Mesenchymal stem cell (in vitro differentiated cells and primary cell): ENCODE measurements around the gene NAGK.
"Not testable (repeated sequence)": the region's sequence is repeated elsewhere in the genome, so short reads cannot be mapped to it uniquely, and the experiment has no call there.

Experiments
- DNase-seq: peaks from one replicate; pipeline ENCODE4 v3.0.0-alpha.2; 2013
- H2AFZ ChIP-seq: one replicate; pipeline ENCODE4 v1.6.1; 2013; ENCODE audit warnings: low read depth, mild to moderate bottlenecking, control low read depth, inconsistent platforms, low read length, moderate library complexity
- H2AK5ac ChIP-seq: 2 replicates; pipeline ENCODE4 v1.6.1; 2013; ENCODE audit warnings: low read length, moderate library complexity, mild to moderate bottlenecking, inconsistent platforms; ENCODE audit not compliant: severe bottlenecking
- H2BK120ac ChIP-seq: one replicate; pipeline ENCODE4 v1.6.1; 2013; ENCODE audit warnings: low read depth, mild to moderate bottlenecking, inconsistent platforms, low read length, moderate library complexity
- H2BK12ac ChIP-seq, 2 experiments: one replicate each; pipeline ENCODE4 v1.6.1; 2013; ENCODE audit warnings: inconsistent platforms in 2 of 2, low read length in 2 of 2, mild to moderate bottlenecking in 2 of 2, moderate library complexity in 2 of 2, control low read depth in 1 of 2
- H2BK15ac ChIP-seq: one replicate; pipeline ENCODE4 v1.6.1; 2013; ENCODE audit warnings: mild to moderate bottlenecking, low read depth, inconsistent platforms; ENCODE audit not compliant: poor library complexity, severe bottlenecking
- H2BK5ac ChIP-seq: 2 replicates; pipeline ENCODE4 v1.6.1; 2013; ENCODE audit warnings: low read depth, mild to moderate bottlenecking, low read length, control low read depth, inconsistent platforms; ENCODE audit not compliant: poor library complexity, severe bottlenecking
- H3K14ac ChIP-seq, 2 experiments: one replicate each; pipeline ENCODE4 v1.6.1; 2013; ENCODE audit warnings: inconsistent platforms in 2 of 2, low read length in 2 of 2, control low read depth in 1 of 2, mild to moderate bottlenecking in 1 of 2, moderate library complexity in 1 of 2
- H3K18ac ChIP-seq, 2 experiments: one replicate each; pipeline ENCODE4 v1.6.1; 2013; ENCODE audit warnings: inconsistent platforms in 2 of 2, low read length in 2 of 2, control low read depth in 1 of 2, low read depth in 1 of 2, mild to moderate bottlenecking in 1 of 2
- H3K23ac ChIP-seq, 2 experiments: one replicate each; pipeline ENCODE4 v1.6.1; 2013; ENCODE audit warnings: inconsistent platforms in 2 of 2, low read length in 2 of 2, mild to moderate bottlenecking in 2 of 2, moderate library complexity in 2 of 2, control low read depth in 1 of 2
- H3K27ac ChIP-seq: 2 replicates; pipeline ENCODE4 v1.5.1; 2013; ENCODE audit warnings: mild to moderate bottlenecking, moderate library complexity, low read length, control low read depth, inconsistent platforms; ENCODE audit not compliant: poor library complexity, severe bottlenecking
- H3K27me3 ChIP-seq, 2 experiments: 2 replicates each; pipeline versions ENCODE4 v1.6.1 to v1.7.0; 2013; ENCODE audit warnings: low read length in 2 of 2, mild to moderate bottlenecking in 2 of 2, moderate library complexity in 2 of 2, control low read depth in 1 of 2, inconsistent platforms in 1 of 2; ENCODE audit not compliant: control insufficient read depth in 1 of 2, insufficient read depth in 1 of 2
- H3K36me3 ChIP-seq, 2 experiments: 2 replicates each; pipeline versions ENCODE4 v1.6.1 to v1.7.0; 2013; ENCODE audit warnings: low read length in 2 of 2, control low read depth in 1 of 2, inconsistent platforms in 1 of 2, low read depth in 1 of 2, mild to moderate bottlenecking in 1 of 2; ENCODE audit not compliant: insufficient read depth in 2 of 2, control insufficient read depth in 1 of 2
- H3K4ac ChIP-seq, 2 experiments: one replicate each; pipeline ENCODE4 v1.6.1; 2013; ENCODE audit warnings: inconsistent platforms in 2 of 2, low read length in 2 of 2, mild to moderate bottlenecking in 2 of 2, moderate library complexity in 2 of 2, control low read depth in 1 of 2, low read depth in 1 of 2
- H3K4me1 ChIP-seq: 2 replicates; pipeline ENCODE4 v1.6.1; 2013; ENCODE audit warnings: low read depth, low read length, control low read depth; ENCODE audit not compliant: control insufficient read depth, insufficient read depth
- H3K4me2 ChIP-seq: 2 replicates; pipeline ENCODE4 v1.6.1; 2013; ENCODE audit warnings: low read length, mild to moderate bottlenecking, inconsistent platforms; ENCODE audit not compliant: poor library complexity, severe bottlenecking
- H3K4me3 ChIP-seq, 2 experiments: 2 replicates each; pipeline versions ENCODE4 v1.5.1 to v1.7.0; 2013; ENCODE audit warnings: low read length in 2 of 2, mild to moderate bottlenecking in 2 of 2, control low read depth in 1 of 2, low read depth in 1 of 2; ENCODE audit not compliant: insufficient read depth in 1 of 2
- H3K79me1 ChIP-seq: replicated peaks from 2 replicates; pipeline ENCODE4 v1.6.1; 2013; ENCODE audit warnings: mild to moderate bottlenecking, control low read depth, low read length, inconsistent platforms; ENCODE audit not compliant: poor library complexity, severe bottlenecking
- H3K9ac ChIP-seq: 2 replicates; pipeline ENCODE4 v1.7.0; 2013; ENCODE audit warnings: mild to moderate bottlenecking, low read length, moderate library complexity
- H3K9me3 ChIP-seq: 2 replicates; pipeline ENCODE4 v1.7.0; 2013; ENCODE audit warnings: mild to moderate bottlenecking, low read length; ENCODE audit not compliant: control insufficient read depth
- H4K8ac ChIP-seq: one replicate; pipeline ENCODE4 v1.6.1; 2013; ENCODE audit warnings: inconsistent platforms, mild to moderate bottlenecking, low read length, moderate library complexity
- H4K91ac ChIP-seq: one replicate; pipeline ENCODE4 v1.6.1; 2013; ENCODE audit warnings: mild to moderate bottlenecking, low read length, inconsistent platforms
- WGBS: methylation state at CpG from one replicate; pipeline ENCODE4 v1.1.7; 2013; ENCODE audit warnings: mixed read lengths; 5-methylcytosine and 5-hydroxymethylcytosine counted together

NAGK gene

GRCh38 chr2:71045865-71046548 lies 22.4 kb upstream of the NAGK start:
- Histone ChIP-seq H4K91ac (no peak overlapping the region), H3K79me1 (no peaks in the 10 kb centered on the region), H2BK120ac (no peak overlapping the region), H2BK12ac (no peak overlapping the region), H2BK15ac (no peak overlapping the region), H3K18ac (no peak overlapping the region), H2AK5ac (no peak overlapping the region), H2BK5ac (no peak overlapping the region), H2AFZ (no peak overlapping the region), H3K36me3 (no peaks in the 10 kb centered on the region), H3K14ac (no peak overlapping the region), H3K9me3 (no peaks in the 10 kb centered on the region), H3K27me3 (peaks cover 0 to 21% of the 10 kb centered on the region in 2 experiments), H3K4ac (no peak overlapping the region), H3K9ac (no peak overlapping the region), H3K4me3 (no peak overlapping the region), H3K27ac (no peak overlapping the region), H4K8ac (no peak overlapping the region), H3K23ac (no peak overlapping the region), H3K4me2 (no peak overlapping the region), H3K4me1 (peaks cover 2% of the 10 kb centered on the region)
- DNase-seq, result no peak
- WGBS, result 87% methylated on average over 21 of the region's 23 CpGs

- Histone ChIP-seq H2BK15ac (no peak overlapping the region), H2BK12ac (no peak overlapping the region), H3K4me2 (no peak overlapping the region), H3K9me3 (no peaks in the 10 kb centered on the region), H2BK5ac (no peak overlapping the region), H2BK120ac (no peak overlapping the region), H4K91ac (no peak overlapping the region), H3K14ac (no peak overlapping the region), H3K4me3 (no peak overlapping the region), H4K8ac (no peak overlapping the region), H2AFZ (no peak overlapping the region), H3K27ac (no peak overlapping the region), H2AK5ac (no peak overlapping the region), H3K9ac (no peak overlapping the region), H3K23ac (no peak overlapping the region), H3K36me3 (no peaks in the 10 kb centered on the region), H3K18ac (no peak overlapping the region), H3K79me1 (no peaks in the 10 kb centered on the region), H3K27me3 (peaks cover 0 to 23% of the 10 kb centered on the region in 2 experiments), H3K4ac (no peak overlapping the region), H3K4me1 (peaks cover 2% of the 10 kb centered on the region)
- DNase-seq, result no peak
- WGBS, result 80% methylated on average over 7 of the region's 7 CpGs
Measured at GRCh38 chr2:71048096-71048495, 20.4 kb upstream of the NAGK start.

GRCh38 chr2:71049704-71050360 lies 18.6 kb upstream of the NAGK start:
- H3K36me3 ChIP-seq, H3K4me1 ChIP-seq, H3K9ac ChIP-seq, H3K23ac ChIP-seq, H2BK15ac ChIP-seq, H2AFZ ChIP-seq, H3K4ac ChIP-seq, DNase-seq, H3K9me3 ChIP-seq, H2BK120ac ChIP-seq, H3K4me2 ChIP-seq, H4K8ac ChIP-seq, H3K18ac ChIP-seq, H3K79me1 ChIP-seq, H2BK12ac ChIP-seq, H2BK5ac ChIP-seq, H3K14ac ChIP-seq, H3K27ac ChIP-seq, H3K4me3 ChIP-seq, H4K91ac ChIP-seq, H2AK5ac ChIP-seq: not testable (repeated sequence)
- 83% methylated on average over 9 of the region's 10 CpGs for WGBS
- peaks cover 0 to 23% of the 10 kb centered on the region in 2 experiments for H3K27me3 ChIP-seq

- H4K8ac ChIP-seq, H3K4me2 ChIP-seq, H3K23ac ChIP-seq, H3K79me1 ChIP-seq, DNase-seq, H2BK5ac ChIP-seq, H3K18ac ChIP-seq, H3K9me3 ChIP-seq, H2AK5ac ChIP-seq, H2BK12ac ChIP-seq, H2AFZ ChIP-seq, H4K91ac ChIP-seq, H3K14ac ChIP-seq, H3K9ac ChIP-seq, H2BK120ac ChIP-seq, H3K4ac ChIP-seq, H3K4me1 ChIP-seq, H3K36me3 ChIP-seq, H3K4me3 ChIP-seq, H2BK15ac ChIP-seq, H3K27ac ChIP-seq: not testable (repeated sequence)
- 71% methylated on average over 10 of the region's 10 CpGs for WGBS
- H3K27me3 ChIP-seq, result peaks cover 11 to 20% of the 10 kb centered on the region in 2 experiments
Measured at GRCh38 chr2:71055206-71055740, 13.2 kb upstream of the NAGK start.
